WTC11 (cell line): Measurements from ENCODE around the gene CLCN1.

Experiments
- ELF4 ChIP-seq: sonication (generic); formaldehyde crosslinking; IDR thresholded peaks from 2 replicates; pipeline ENCODE4 v1.8.1; 2022; ENCODE audit warnings: low read depth, mild to moderate bottlenecking, moderate library complexity, missing genetic modification reagents
- TF ChIP-seq, protein P1 (sequence below): fragments of 200-600 bp; IDR thresholded peaks from 2 replicates; pipeline ENCODE4 v1.8.0; 2022; ENCODE audit warnings: antibody characterized with exemption

DNA sequence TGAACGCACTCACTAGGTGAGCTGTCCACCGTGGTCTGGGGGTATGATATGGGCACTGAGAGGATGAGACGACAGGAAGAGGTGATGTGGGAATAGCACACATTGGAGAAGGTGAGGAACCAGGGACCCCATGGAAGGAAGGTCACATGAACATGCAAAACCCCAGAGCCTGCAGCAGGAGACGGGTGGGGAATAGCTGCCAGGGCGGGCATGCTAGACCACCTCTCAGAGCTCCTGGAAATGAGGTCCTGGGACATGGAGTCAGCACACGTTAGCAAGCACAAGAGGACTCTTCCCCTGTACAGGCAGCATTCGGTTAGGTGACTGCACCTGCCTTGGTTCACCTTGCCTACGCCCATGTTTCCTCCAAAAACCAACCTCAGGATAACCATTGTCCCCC lies 38.5 kb downstream of the CLCN1 start:
- no peak for TF ChIP-seq ELF4
- TF ChIP-seq, protein P1, sequence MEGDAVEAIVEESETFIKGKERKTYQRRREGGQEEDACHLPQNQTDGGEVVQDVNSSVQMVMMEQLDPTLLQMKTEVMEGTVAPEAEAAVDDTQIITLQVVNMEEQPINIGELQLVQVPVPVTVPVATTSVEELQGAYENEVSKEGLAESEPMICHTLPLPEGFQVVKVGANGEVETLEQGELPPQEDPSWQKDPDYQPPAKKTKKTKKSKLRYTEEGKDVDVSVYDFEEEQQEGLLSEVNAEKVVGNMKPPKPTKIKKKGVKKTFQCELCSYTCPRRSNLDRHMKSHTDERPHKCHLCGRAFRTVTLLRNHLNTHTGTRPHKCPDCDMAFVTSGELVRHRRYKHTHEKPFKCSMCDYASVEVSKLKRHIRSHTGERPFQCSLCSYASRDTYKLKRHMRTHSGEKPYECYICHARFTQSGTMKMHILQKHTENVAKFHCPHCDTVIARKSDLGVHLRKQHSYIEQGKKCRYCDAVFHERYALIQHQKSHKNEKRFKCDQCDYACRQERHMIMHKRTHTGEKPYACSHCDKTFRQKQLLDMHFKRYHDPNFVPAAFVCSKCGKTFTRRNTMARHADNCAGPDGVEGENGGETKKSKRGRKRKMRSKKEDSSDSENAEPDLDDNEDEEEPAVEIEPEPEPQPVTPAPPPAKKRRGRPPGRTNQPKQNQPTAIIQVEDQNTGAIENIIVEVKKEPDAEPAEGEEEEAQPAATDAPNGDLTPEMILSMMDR: no peak
